ENCODE data around the gene KEAP1. TPM values are rescaled to one million over a fixed set of nuclear protein-coding genes. Genes with fewer than 3 reads are reported as not detected.
A peak's percentile ranks its signal among the peaks of the same experiment; 100 is the strongest.

The KEAP1 gene
- total RNA-seq, 1 donor from 2014 or later: 69.1 TPM

DNA sequence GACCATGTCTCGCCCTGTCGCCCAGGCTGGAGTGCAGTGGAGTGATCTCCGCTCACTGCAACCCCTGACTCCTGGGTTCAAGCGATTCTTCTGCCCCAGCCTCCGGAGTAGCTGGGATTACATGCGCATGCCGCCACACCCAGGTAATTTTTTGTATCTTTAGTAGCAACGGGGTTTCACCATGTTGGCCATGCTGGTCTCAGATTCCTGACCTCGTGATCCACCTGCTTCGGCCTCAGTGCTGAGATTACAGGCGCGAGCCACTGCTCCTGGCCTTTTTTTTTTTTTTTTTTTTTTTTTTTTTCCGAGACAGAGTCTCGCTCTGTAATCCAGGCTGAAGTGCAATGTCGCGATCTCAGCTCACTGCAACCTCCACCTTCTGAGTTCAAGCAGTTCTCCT lies 4.9 kb upstream of the KEAP1 start:
- intact Hi-C loops (cut with DNase I): no loop called here
- Histone ChIP-seq H3K27ac (no peak overlapping the region), H3K4me3 (no peak overlapping the region), H3K36me3 (no peaks in the 10 kb centered on the region), H3K4me1 (peaks cover 10% of the 10 kb centered on the region), H3K9me3 (no peaks in the 10 kb centered on the region), H3K27me3 (peaks cover 4% of the 10 kb centered on the region)
- DNase-seq (no peak), ATAC-seq (no peak)
- TF ChIP-seq, protein P1, sequence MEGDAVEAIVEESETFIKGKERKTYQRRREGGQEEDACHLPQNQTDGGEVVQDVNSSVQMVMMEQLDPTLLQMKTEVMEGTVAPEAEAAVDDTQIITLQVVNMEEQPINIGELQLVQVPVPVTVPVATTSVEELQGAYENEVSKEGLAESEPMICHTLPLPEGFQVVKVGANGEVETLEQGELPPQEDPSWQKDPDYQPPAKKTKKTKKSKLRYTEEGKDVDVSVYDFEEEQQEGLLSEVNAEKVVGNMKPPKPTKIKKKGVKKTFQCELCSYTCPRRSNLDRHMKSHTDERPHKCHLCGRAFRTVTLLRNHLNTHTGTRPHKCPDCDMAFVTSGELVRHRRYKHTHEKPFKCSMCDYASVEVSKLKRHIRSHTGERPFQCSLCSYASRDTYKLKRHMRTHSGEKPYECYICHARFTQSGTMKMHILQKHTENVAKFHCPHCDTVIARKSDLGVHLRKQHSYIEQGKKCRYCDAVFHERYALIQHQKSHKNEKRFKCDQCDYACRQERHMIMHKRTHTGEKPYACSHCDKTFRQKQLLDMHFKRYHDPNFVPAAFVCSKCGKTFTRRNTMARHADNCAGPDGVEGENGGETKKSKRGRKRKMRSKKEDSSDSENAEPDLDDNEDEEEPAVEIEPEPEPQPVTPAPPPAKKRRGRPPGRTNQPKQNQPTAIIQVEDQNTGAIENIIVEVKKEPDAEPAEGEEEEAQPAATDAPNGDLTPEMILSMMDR (IDR thresholded peaks at IDR 0.05): no peak

DNA sequence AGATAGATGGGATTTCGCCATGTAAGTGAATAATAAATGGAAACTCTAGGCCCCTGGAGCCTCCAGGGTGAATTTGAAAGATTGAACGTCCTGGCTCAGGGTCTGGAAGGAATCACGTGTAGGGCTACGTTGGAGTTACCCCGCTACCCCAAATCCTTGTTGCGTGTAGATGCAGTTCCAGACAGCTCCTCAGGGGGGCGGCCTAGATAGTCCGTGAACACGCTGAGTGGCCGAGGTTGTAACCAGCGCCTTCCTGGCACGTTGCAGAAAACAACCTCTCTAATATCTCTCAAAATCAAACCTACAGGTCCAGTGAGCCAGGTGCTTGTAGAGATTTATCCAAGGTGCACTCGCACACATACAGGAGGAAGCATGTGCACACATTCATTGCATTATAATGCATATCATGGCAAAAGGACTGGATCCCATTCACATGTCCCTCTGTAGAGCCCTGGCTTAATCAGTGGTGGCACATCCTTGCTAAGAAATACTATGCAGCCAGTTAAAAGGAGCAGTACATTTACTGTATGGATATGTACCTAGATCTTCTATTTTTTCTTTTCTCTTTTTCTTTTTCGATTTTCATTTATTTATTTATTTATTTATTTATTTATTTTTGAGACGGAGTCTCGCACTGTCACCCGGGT lies 2.5 kb upstream of the KEAP1 start:
- TF ChIP-seq, protein P1 (IDR thresholded peaks at IDR 0.05): peak; percentile 87
- Histone ChIP-seq H3K27ac (no peak overlapping the region), H3K4me1 (peaks cover 22% of the 10 kb centered on the region), H3K27me3 (no peaks in the 10 kb centered on the region), H3K36me3 (no peaks in the 10 kb centered on the region), H3K4me3 (no peak overlapping the region), H3K9me3 (no peaks in the 10 kb centered on the region)
- intact Hi-C loops (cut with DNase I): no loop called here
- ATAC-seq (peak; percentile 49), DNase-seq (peak; percentile 88)

DNA sequence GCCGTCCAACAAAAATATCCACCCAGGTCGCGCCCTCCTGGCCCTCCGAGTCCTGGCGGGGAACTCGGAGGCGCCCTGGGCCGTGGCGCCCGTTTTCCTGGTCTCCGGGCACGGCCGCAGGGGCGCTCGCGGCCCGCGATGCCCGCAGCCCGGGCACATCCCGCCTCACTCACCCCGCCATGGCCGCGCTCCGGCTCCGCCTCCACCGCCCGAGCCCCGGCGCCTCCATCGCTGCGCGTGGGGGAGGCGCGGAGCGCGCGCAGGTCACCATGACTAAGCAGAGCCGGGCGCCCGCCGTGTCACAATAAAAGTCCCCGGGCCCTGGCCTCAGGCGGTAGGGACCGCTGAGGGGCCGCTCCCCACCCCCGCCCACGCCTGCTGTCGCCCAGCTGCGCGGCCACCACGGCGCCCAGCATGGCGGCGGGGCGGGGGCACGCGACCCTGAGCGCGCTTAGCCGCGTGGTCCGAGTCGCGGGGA lies 593 bp downstream of the KEAP1 start:
- Histone ChIP-seq H3K27me3 (no peaks in the 10 kb centered on the region), H3K36me3 (peaks cover 24% of the 10 kb centered on the region), H3K27ac (peak overlapping the region; percentile 99), H3K4me3 (peak overlapping the region; percentile 100), H3K4me1 (peaks cover 33% of the 10 kb centered on the region), H3K9me3 (no peaks in the 10 kb centered on the region)
- intact Hi-C loops (cut with DNase I): no loop called here
- peak; percentile 95 for ATAC-seq
- DNase-seq: peak; percentile 98
- TF ChIP-seq, protein P1 (IDR thresholded peaks at IDR 0.05): no peak

DNA sequence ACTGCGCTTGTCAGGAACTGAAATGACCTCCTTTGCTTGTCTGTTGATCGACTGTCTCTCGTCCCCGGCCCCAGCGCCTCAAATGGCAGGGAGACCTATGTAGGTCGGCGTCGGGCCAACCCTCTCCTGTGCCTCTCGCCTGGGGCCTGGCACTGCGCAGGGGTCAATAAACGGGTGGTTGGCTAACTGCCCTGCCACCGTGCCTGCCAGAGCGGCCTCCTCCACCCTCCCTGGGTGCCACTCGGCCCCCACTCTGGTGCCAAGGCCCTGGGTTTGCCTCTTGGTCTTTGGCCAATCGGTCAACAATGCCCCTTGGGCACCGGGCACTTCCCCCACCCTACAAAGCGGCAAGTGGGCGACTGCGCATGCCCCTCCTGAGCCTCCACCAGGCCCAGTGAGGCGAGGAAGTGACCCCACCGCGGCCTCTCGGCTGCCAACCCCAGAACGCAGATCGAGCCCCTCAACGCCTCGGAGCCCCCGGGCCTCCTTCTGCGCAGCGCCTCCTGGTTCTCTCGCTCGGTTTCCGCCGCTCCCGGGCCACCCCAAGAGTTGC lies 1.1 kb downstream of the KEAP1 start:
- Histone ChIP-seq H3K36me3 (peaks cover 25% of the 10 kb centered on the region), H3K4me1 (peaks cover 33% of the 10 kb centered on the region), H3K9me3 (no peaks in the 10 kb centered on the region), H3K4me3 (peak overlapping the region; percentile 100), H3K27me3 (no peaks in the 10 kb centered on the region), H3K27ac (peak overlapping the region; percentile 99)
- ATAC-seq (peak; percentile 77), DNase-seq (peak; percentile 94)
- TF ChIP-seq, protein P1 (IDR thresholded peaks at IDR 0.05): no peak
- intact Hi-C loops (cut with DNase I): no loop called here

DNA sequence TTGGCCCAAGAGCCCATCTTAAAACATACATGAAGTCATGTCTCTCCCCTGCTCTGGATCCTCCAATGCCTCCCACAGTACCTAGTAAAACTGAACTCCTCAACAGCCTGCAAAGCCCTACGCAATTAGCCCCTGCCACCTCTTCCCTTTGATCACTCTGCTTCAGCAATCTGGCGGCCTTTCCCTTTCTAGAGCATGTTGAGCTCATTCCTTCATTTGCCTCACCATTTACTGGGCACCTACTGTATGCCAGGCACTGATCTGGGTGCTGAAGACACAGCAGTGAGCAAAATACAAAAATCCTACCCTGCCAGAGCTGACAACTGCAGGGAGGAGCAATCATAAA lies 2.9 kb downstream of the KEAP1 start:
- Histone ChIP-seq H3K27me3 (no peaks in the 10 kb centered on the region), H3K4me3 (no peak overlapping the region), H3K4me1 (peaks cover 28% of the 10 kb centered on the region), H3K36me3 (peaks cover 42% of the 10 kb centered on the region), H3K9me3 (no peaks in the 10 kb centered on the region), H3K27ac (no peak overlapping the region)
- intact Hi-C loops (cut with DNase I): no loop called here
- TF ChIP-seq, protein P1 (IDR thresholded peaks at IDR 0.05): no peak
- ATAC-seq: no peak
- no peak for DNase-seq

Data from upper lobe of right lung (tissue), 1 donor.